NCI-H1694 (cell line): ENCODE results near the gene ADAMTSL1.

Source experiments
- DNase-seq: peaks from one replicate; lab custom pipeline; 2025; lab: John Stamatoyannopoulos, UW

The ADAMTSL1 gene, protein sequence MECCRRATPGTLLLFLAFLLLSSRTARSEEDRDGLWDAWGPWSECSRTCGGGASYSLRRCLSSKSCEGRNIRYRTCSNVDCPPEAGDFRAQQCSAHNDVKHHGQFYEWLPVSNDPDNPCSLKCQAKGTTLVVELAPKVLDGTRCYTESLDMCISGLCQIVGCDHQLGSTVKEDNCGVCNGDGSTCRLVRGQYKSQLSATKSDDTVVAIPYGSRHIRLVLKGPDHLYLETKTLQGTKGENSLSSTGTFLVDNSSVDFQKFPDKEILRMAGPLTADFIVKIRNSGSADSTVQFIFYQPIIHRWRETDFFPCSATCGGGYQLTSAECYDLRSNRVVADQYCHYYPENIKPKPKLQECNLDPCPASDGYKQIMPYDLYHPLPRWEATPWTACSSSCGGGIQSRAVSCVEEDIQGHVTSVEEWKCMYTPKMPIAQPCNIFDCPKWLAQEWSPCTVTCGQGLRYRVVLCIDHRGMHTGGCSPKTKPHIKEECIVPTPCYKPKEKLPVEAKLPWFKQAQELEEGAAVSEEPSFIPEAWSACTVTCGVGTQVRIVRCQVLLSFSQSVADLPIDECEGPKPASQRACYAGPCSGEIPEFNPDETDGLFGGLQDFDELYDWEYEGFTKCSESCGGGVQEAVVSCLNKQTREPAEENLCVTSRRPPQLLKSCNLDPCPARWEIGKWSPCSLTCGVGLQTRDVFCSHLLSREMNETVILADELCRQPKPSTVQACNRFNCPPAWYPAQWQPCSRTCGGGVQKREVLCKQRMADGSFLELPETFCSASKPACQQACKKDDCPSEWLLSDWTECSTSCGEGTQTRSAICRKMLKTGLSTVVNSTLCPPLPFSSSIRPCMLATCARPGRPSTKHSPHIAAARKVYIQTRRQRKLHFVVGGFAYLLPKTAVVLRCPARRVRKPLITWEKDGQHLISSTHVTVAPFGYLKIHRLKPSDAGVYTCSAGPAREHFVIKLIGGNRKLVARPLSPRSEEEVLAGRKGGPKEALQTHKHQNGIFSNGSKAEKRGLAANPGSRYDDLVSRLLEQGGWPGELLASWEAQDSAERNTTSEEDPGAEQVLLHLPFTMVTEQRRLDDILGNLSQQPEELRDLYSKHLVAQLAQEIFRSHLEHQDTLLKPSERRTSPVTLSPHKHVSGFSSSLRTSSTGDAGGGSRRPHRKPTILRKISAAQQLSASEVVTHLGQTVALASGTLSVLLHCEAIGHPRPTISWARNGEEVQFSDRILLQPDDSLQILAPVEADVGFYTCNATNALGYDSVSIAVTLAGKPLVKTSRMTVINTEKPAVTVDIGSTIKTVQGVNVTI (N-terminal part only)

GRCh38 chr9:18473652-18474279, at the start of gene ADAMTSL1:
ADAMTSL1 (plus strand) TSS chr9:18474153; CDS start chr9:18474233, 80 bp downstream.
- peak; percentile 3 for DNase-seq

DNA sequence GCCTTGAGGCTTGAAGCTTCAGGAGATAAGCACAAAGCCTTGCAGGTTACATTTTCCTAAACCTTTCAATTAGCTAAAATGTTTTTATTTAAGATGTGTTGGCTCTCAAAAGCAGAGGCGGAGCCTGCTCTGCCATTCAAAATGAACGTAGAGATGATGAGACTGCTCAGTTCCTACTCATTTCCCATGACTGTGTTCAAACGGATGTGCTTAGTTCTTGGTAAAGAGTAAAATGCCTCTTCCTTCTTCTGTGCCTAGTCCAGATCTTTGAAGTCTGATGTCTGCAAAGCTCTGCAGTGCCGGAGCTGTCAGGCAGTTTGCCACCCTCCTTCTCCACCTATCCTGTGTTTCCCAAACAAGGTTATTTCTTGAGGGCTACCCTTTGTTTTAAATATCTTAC, 46.3 kb upstream of the ADAMTSL1 start:
- DNase-seq = no peak

GRCh38 chr9:18428661-18429060, 45.3 kb upstream of the ADAMTSL1 start:
- DNase-seq = no peak

GRCh38 chr9:18429070-18429469, 44.9 kb upstream of the ADAMTSL1 start:
- DNase-seq = no peak

DNA sequence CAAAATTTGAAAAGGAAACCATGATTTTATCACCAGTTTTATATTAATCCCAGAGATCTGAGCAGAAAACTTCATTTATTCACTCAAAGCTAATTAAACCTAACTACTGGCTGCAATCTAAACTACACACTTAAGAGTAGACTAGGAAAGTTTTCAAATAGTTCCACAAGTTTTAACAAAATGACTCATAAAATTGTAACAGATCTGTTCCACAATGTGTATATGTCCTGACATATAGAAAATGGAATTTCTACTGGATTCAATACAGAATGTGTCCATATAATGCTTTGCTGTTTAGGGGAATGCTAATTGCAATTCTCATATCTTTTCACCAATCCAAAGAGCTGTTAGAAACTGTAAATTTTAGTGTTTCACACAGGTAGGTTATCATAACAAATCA, 40.3 kb upstream of the ADAMTSL1 start:
- no peak for DNase-seq

DNA sequence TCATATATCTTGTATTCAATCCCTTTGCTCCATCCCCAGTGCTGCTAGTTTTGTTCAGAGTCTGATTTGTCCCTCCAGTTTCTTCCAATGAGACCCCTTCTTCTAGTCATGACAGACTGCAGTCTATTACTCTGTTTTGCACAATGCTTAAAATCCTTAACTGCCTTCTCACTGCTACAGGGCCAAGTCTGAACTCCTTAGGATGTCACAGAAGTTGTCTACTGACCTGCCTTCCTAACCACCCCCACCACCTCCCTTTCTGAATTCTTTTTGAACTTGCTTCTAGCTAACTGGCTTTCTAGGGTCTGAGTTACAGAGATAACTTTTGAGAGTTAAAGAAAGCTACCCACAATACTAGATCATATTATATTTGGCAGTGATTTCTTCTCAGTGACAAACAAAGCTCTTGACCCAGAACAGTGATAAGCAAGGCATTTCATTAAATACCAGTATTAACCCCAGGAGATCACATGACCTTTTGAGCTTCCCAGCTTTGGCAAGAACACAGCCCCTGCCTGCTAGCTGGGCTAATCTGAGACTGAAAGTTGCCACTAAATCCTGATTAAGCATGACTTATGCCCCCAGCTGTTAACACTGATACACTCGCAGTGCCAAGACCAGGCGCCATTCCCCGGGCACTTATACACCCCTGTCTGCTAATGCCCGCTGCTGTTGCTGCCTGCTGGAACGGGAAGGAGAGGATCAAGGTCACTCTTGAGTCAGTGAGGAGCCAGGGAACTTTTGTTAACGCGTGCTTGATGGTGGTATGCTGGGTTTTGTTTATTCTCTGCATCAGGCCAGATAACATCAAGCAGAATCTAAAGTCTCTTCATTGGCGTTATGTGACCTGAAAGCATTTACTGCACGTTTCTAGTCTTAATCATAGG, 36.4 kb upstream of the ADAMTSL1 start:
- no peak for DNase-seq

- DNase-seq = no peak
These were observed 35.5 kb upstream of the ADAMTSL1 start for GRCh38 chr9:18438300-18438925.

- DNase-seq = no peak
These were observed 35.0 kb upstream of the ADAMTSL1 start for GRCh38 chr9:18438951-18439350.

DNA sequence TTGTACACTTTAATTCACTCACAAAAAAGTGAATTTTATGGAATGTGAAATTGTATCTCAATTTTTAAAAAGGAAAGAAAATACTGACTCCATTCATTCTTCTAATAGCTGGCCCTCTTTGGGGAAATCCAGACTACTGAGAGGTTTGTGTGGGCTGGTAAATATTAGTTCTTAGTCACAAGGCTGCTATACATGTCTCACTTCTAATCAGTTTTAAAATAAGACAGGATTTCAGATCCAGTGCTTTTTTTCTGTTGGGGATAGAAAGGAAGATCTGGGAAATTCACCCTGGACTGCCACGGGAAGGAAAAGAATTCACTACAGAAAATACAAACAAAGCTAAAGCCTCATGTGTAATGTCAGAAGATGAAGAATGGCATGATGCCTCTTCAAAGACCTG, 32.7 kb upstream of the ADAMTSL1 start:
- no peak for DNase-seq

GRCh38 chr9:18442629-18443491, 31.1 kb upstream of the ADAMTSL1 start:
- peak; percentile 38 for DNase-seq

GRCh38 chr9:18447131-18447530, 26.8 kb upstream of the ADAMTSL1 start:
- DNase-seq = no peak

DNA sequence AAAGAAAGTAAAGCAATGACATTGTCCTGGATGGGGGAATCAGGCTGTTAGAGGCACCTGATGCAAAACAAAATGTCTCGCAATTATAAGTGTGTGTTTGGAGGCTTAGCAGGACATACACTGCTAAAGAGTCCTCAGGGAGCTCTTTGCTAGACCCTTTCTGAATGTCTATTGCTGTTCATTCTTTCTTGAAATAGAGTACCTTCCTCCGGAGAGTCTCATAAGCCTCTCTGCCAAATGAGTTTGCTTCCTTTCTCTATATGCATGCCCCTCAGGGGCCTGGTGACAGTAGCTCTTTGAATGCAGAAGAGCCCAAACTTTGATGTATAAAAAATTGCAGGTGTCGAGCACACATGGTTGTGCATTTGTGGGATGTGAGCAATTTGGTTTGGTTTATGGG, 26.4 kb upstream of the ADAMTSL1 start:
- DNase-seq = no peak

DNA sequence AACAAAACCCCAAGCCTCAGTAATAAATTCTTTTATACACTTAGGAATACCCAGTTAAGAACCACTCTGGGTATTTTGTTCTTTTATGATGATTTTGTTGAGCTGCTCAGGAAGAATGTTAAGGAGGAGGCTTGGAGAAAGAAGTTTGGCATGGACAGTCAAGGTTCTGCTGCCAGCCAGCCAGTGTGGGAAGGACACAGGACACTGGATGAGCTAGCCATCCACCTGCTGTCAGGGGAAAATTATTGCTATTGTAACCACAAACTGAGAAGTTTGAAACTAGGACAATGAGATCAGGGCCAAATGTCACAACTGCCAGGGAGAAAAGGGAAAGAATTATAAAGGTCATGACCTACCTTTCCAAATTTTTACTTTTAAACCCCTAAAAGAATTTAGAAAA, 25.9 kb upstream of the ADAMTSL1 start:
- DNase-seq = no peak

DNA sequence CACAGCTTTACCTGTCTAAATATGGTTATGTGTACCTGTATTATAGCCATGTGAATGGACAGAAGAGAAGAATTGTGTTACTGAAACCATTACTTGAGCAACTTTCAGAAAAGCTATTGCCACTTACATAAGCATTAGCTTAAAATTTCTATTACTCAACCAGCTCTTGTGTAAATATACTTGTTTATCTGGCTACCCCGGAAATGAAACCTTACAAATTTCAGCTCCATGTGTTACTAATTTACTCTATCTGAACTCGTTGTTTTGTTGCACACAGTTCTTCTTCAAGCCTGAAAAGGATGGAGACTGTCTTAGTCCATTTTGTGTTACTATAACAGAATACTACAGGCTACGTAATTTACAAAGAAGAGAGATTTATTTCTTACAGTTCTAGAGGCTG, 22.5 kb upstream of the ADAMTSL1 start:
- no peak for DNase-seq

DNA sequence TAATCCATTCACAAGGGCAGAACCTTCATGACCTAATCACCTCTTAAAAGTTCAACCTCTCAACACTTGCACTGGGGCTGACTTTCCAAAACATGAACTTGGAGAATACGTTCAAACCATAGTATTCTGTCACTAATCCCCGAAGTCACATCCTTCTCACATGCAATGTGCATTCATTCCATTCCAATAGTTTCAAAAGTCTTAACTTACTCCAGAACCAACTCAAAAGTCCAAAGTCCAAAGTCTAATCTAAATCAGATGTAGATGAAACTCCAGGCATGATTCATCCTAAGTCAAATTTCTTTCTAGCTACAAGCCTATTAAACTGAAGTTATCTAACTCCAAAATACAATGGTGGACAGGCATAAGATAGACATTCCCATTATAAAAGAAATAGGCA, 21.7 kb upstream of the ADAMTSL1 start:
- DNase-seq = no peak

- no peak for DNase-seq
These were observed 17.2 kb upstream of the ADAMTSL1 start for GRCh38 chr9:18456624-18457237.

- DNase-seq = no peak
These were observed 16.4 kb upstream of the ADAMTSL1 start for GRCh38 chr9:18457510-18457909.

DNA sequence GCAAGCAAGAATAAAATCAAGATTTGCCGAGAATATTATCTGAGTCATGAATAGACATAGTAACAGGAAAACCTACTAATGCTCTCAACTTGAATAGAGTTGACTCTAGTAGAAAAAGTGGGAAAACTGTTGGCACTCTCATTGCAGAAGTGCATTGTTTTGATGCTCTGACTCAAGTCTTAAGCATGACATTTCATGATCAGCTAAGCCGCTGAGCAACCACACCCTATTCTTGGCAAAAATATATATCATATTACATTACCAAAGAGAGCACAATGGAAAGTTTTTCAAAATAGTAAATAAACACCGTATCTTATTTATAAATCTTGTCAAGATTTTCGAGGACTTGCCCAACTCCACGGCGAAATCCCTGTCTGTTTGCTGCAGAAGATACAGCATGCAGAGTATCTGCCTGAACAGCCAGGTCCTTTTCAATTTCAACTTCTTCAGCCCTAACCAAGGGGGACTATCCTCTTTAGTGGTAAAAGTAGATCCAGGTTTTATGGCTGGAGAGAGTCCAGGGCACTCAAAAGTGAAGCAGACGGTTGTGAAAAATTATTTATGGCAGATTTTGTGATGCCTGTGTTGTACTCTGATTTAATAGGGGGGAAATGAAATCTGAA, 13.9 kb upstream of the ADAMTSL1 start:
- DNase-seq = no peak
